NCI-H146 treated with DMSO at 0.1 percent for 48 hours (cell line): ENCODE measurements around the gene MCHR2.

Experiments used
- DNase-seq: peaks from one replicate; lab custom pipeline; 2025; ENCODE audit not compliant: unreplicated experiment; lab: John Stamatoyannopoulos, UW

Gene MCHR2

DNA sequence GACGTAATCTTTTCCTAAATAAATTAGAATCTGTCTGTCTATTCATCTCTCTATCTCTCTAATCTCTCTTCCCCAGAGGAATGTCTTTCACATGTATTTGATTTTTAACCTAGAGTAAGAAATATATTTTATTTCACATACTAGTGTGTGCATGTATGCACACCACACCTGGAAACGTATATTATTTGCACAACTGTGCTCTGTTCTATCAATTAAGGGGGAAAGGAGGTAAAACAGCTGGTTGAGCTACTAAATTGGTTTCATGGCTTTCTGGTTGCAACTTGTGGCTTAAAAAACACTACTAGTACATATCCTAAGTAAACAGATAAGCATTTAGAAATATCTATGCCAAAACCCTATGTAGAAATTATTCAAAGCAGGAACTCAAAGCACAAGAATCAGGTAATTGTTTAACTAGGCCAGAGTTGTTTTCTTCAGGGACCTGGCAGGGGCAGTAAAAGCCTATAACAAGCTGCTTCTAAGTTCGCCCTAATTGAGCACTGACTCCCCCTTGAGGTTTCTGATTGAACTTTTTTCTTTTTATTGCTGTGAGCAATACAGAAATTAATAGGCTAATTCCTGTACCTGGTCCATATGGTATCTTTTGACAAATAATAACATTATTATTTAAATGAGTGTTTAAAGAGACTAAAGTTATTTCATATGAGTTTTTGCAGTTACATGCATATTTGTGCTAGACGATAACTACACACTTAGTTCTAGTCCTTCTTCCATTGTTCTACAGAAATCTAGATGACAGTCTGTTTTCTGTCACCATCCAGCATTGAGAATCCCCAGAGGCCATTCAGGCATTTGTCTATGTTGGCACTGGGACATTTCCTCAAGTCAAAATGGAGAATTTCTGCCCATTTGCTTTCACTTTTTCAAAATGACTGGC is 88.6 kb downstream of the MCHR2 start:
- DNase-seq: peak; percentile 18

DNA sequence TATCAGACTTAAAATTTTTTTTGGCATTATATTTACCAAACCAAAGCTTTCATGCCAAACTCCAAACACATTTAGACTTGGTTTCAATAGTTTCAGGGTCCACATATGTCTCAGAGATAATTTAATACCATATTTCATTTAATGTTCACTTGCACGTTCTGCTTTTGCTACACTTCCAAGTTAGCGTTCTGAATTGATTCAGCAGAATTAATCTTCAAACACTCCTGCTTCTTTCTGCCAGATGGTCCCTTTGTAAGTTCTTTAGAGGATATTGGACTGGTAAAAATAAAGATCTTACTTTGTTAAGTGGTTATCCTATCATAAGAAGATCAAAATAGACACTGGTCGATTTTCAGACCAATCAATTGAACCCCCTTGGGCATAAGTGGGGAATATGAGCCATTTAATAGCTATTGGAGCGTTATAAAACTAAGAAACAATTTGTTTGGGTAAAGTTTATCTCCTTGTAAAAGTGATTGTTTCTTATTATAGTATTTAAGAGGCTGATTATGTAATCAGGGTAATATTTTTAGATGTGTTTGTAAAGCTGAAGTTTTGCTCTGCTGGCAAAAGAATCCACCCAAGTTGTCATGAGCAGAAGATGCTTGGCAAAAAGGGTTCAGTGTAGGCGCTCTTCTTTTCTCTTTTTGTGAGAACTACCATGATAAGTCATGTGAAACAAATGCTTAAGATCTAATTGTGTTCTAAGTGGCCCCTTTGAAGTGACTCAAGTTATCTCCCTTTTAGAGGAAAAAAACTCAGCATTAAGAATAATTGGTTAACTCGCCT is 92.2 kb downstream of the MCHR2 start:
- DNase-seq: no peak

GRCh38 chr6:99894815-99895214 is 99.2 kb downstream of the MCHR2 start:
- DNase-seq: no peak

GRCh38 chr6:99887066-99887465 is 107.0 kb downstream of the MCHR2 start:
- no peak for DNase-seq

DNA sequence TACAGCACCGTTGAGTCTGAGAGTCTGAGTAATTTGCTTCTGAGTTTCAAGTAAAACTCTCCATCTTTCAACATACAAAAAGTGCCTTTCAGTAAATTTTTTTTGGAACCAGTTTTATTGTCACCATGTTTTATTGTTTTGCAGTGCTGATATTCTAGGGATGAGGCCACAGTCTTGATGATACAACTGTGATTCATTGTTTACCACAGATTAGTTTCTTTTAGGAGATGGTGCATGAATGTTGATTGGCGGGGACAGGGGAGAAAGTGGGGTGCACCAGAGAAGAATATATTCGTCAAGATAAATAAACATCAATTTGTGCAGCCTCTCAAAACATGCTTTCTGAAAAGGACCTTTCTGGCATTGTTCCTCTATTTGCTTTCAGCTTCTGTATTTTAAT is 109.0 kb downstream of the MCHR2 start:
- DNase-seq: no peak

GRCh38 chr6:99882128-99882702 is 111.8 kb downstream of the MCHR2 start:
- DNase-seq: no peak

DNA sequence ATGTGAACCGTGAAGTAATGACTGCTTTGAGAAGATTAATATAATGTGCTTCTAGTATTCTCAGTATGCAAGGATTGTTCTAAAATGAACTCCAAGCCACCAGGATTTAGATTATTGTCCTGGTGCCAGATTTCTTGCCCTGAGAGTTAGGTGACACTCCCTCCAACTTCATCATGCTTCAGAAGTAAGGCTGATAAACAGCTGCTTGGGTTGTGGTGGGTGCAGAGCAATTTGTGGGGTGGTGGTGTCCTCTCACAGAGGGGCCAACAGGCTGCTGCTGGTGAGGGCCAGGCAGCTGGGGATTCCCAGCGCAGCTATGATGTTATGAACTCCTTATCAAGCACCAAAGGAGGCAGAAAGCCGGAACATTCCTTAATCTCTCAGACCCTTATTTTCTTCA is 114.6 kb downstream of the MCHR2 start:
- no peak for DNase-seq

GRCh38 chr6:99875068-99875467 is 119.0 kb downstream of the MCHR2 start:
- DNase-seq: no peak

GRCh38 chr6:99873084-99873483 is 120.9 kb downstream of the MCHR2 start:
- DNase-seq: no peak

- DNase-seq: no peak
These were observed 122.4 kb downstream of the MCHR2 start for GRCh38 chr6:99871641-99872040.
